SK-N-SH treated with all-trans-retinoic acid at 6 μM for 48 hours (cell line): ENCODE results near the gene TGFBR3.

ENCODE experiments used
- GLIS3 ChIP-seq: fragments of 250-450 bp; sonication (Bioruptor Pico); IDR thresholded peaks from 2 replicates; pipeline ENCODE4 v1.5.0; 2020; ENCODE audit warnings: mild to moderate bottlenecking, moderate library complexity
- PATZ1 ChIP-seq: fragments of 250-450 bp; sonication (Bioruptor Pico); IDR thresholded peaks from 2 replicates; pipeline ENCODE4 v1.8.0; 2020; ENCODE audit warnings: mild to moderate bottlenecking, moderate library complexity, borderline replicate concordance
- ZFP30 ChIP-seq: fragments of 450-650 bp; formaldehyde crosslinking; IDR thresholded peaks from 2 replicates; pipeline ENCODE4 v1.5.0; 2022; ENCODE audit warnings: mild to moderate bottlenecking, moderate library complexity

DNA sequence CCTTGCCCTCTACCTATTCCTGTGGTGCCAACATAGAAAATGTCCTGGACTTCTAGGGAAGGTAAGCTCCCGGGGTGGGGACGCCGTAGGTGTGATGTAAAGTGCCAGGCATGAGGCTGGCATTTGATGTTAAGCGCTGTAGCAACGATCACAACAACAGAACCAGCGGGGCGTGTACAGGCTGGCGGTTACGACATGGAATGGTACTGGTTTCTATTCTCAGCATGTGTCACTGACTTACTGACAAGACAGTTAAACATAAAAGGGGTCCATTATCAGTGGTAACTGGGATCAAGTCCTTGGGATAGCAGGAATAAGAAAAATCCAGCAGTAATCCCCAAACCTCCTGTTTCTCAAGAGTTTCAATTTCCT lies 58.9 kb downstream of the TGFBR3 start:
- TF ChIP-seq ZFP30 (CRISPR knock-in tag): no peak
- no peak for TF ChIP-seq PATZ1
- TF ChIP-seq GLIS3: no peak
